ENCODE results near the gene TTC23. TPM values are rescaled to one million over a fixed set of nuclear protein-coding genes. Genes with fewer than 3 reads are reported as not detected.
A peak's percentile ranks its signal among the peaks of the same experiment; 100 is the strongest.

TTC23 gene
- 17.5 TPM for polyA plus RNA-seq (2013, experiment 1 of 2)
- 17.1 TPM for polyA plus RNA-seq (2013, experiment 2 of 2)

DNA sequence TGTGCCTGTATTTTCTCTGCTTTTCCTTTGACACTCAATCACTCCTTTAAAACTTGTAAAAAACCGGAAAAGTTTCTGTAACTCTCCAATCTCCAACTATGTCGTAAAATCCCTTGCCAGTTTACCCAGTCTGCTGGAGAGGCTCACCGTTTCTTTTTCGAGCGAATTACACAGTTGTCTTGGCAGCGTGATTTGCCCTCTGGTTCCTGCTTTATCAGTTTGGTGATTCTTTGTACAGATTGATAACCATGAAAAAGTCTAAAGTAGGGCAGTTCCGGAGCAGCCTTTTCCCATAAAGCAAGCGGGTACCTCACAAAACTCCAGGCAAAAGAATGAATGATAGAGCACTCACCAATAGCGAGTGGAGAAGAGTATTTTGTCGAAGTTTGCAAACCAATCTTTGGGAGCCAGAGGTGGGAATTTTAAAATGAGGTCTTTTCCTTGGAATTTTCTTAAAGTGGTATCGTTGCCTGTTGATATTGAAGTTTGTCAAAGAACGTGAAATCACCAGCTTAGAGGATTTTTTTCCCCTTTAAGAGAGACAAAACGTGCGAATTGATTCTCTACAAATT is at the start of gene TTC23:
Gene TTC23, minus strand, starts transcription at position 312 of the 572 bp plus-strand sequence. CDS start 20,869 bp downstream, outside the sequence.
- Histone ChIP-seq H2BK5ac (ENCODE audit: low read depth, low read length, poor library complexity, severe bottlenecking) (peak within 1 kb of the TSS; percentile 44), H2AFZ (ENCODE audit: low read depth, low read length) (peak within 1 kb of the TSS; percentile 60), H3K4me1 (ENCODE audit: control insufficient read depth, insufficient read depth, low read depth, low read length) (peaks cover 5% of the 10 kb centered on the region), H3K9me3 (ENCODE audit: control insufficient read depth, low read length) (no peaks in the 10 kb centered on the region), H3K27me3 (ENCODE audit: control insufficient read depth in 1 of 2, insufficient read depth in 1 of 2, low read length in 2 of 2) (no peaks in the 10 kb centered on the region), H2BK120ac (ENCODE audit: low read depth, low read length) (no peak within 1 kb of the TSS), H3K36me3 (ENCODE audit: control insufficient read depth in 1 of 2, insufficient read depth in 2 of 2, low read depth in 1 of 2, low read length in 2 of 2) (peaks cover 0 to 7% of the 10 kb centered on the region in 2 experiments), H2BK15ac (ENCODE audit: low read depth, poor library complexity, severe bottlenecking) (peak within 1 kb of the TSS; percentile 52), H3K4me3 (ENCODE audit: insufficient read depth in 1 of 2, low read depth in 1 of 2, low read length in 2 of 2) (peak within 1 kb of the TSS; percentile 53 to 94), H3K27ac (ENCODE audit: low read length, poor library complexity, severe bottlenecking) (peak within 1 kb of the TSS; percentile 95), H4K91ac (ENCODE audit: low read length) (no peak within 1 kb of the TSS), H3K4me2 (ENCODE audit: low read length, poor library complexity, severe bottlenecking) (peak within 1 kb of the TSS; percentile 74), H2BK12ac (ENCODE audit: low read length in 2 of 2) (no peak within 1 kb of the TSS), H3K14ac (ENCODE audit: low read length in 2 of 2) (no peak within 1 kb of the TSS), H3K18ac (ENCODE audit: low read depth in 1 of 2, low read length in 2 of 2) (peak within 1 kb of the TSS; percentile 73 to 92), H3K4ac (ENCODE audit: low read depth in 1 of 2, low read length in 2 of 2) (no peak within 1 kb of the TSS), H3K23ac (ENCODE audit: low read length in 2 of 2) (no peak within 1 kb of the TSS), H2AK5ac (ENCODE audit: low read length, severe bottlenecking) (no peak within 1 kb of the TSS), H3K9ac (ENCODE audit: low read length) (peak within 1 kb of the TSS; percentile 96), H3K79me1 (replicated peaks; ENCODE audit: low read length, poor library complexity, severe bottlenecking) (peaks cover 16% of the 10 kb centered on the region), H4K8ac (ENCODE audit: low read length) (no peak within 1 kb of the TSS)
- peak; percentile 93 for DNase-seq
- WGBS = 0% methylated on average over 12 of the region's 14 CpGs

- no peak overlapping the region for H3K4me3 ChIP-seq (ENCODE audit: insufficient read depth in 1 of 2, low read depth in 1 of 2, low read length in 2 of 2)
- H3K4me2 ChIP-seq (ENCODE audit: low read length, poor library complexity, severe bottlenecking) = no peak overlapping the region
- no peak overlapping the region for H2AK5ac ChIP-seq (ENCODE audit: low read length, severe bottlenecking)
- no peak overlapping the region for H2BK12ac ChIP-seq (ENCODE audit: low read length in 2 of 2)
- no peak overlapping the region for H3K9ac ChIP-seq (ENCODE audit: low read length)
- no peak overlapping the region for H2BK120ac ChIP-seq (ENCODE audit: low read depth, low read length)
- 98% methylated on average over 2 of the region's 2 CpGs for WGBS
- no peaks in the 10 kb centered on the region for H3K27me3 ChIP-seq (ENCODE audit: control insufficient read depth in 1 of 2, insufficient read depth in 1 of 2, low read length in 2 of 2)
- no peak for DNase-seq
- peaks cover 1% of the 10 kb centered on the region for H3K4me1 ChIP-seq (ENCODE audit: control insufficient read depth, insufficient read depth, low read depth, low read length)
- peaks cover 5% of the 10 kb centered on the region for H3K79me1 ChIP-seq (replicated peaks; ENCODE audit: low read length, poor library complexity, severe bottlenecking)
- no peak overlapping the region for H2BK5ac ChIP-seq (ENCODE audit: low read depth, low read length, poor library complexity, severe bottlenecking)
- peaks cover 13% of the 10 kb centered on the region for H3K9me3 ChIP-seq (ENCODE audit: control insufficient read depth, low read length)
- no peak overlapping the region for H2AFZ ChIP-seq (ENCODE audit: low read depth, low read length)
- no peak overlapping the region for H3K27ac ChIP-seq (ENCODE audit: low read length, poor library complexity, severe bottlenecking)
- no peak overlapping the region for H4K91ac ChIP-seq (ENCODE audit: low read length)
- peak overlapping the region in 1 of 2 experiments; percentile 61 for H3K18ac ChIP-seq (ENCODE audit: low read depth in 1 of 2, low read length in 2 of 2)
- H3K23ac ChIP-seq (ENCODE audit: low read length in 2 of 2) = no peak overlapping the region
- H4K8ac ChIP-seq (ENCODE audit: low read length) = no peak overlapping the region
- H3K4ac ChIP-seq (ENCODE audit: low read depth in 1 of 2, low read length in 2 of 2) = no peak overlapping the region
- no peak overlapping the region for H3K14ac ChIP-seq (ENCODE audit: low read length in 2 of 2)
- peaks cover 4 to 29% of the 10 kb centered on the region in 2 experiments for H3K36me3 ChIP-seq (ENCODE audit: control insufficient read depth in 1 of 2, insufficient read depth in 2 of 2, low read depth in 1 of 2, low read length in 2 of 2)
- no peak overlapping the region for H2BK15ac ChIP-seq (ENCODE audit: low read depth, poor library complexity, severe bottlenecking)
Measured at GRCh38 chr15:99296386-99296785, 47.0 kb upstream of the TTC23 start.

DNA sequence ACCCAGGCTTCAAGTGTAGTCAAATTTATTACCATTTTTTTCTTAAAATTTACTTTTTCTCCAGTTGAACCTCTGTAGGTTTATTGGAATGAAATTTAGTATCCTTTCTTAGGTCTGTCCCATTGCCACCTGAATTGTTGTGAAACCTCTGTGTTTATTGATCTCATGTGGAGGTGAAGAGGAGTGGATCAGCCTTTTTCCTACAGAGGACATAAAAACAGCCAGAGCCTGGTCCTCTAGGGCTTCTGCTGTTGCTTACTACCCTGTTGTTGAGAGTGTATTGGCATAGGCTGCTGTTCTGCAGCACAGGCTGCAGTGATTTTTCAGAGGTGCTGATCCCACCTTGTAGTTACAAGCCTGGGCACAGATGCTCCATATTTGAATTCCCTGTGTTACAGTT is 46.5 kb upstream of the TTC23 start:
- no peak overlapping the region for H3K4me2 ChIP-seq (ENCODE audit: low read length, poor library complexity, severe bottlenecking)
- H3K4me3 ChIP-seq (ENCODE audit: insufficient read depth in 1 of 2, low read depth in 1 of 2, low read length in 2 of 2) = no peak overlapping the region
- H3K9ac ChIP-seq (ENCODE audit: low read length) = no peak overlapping the region
- no peak overlapping the region for H3K23ac ChIP-seq (ENCODE audit: low read length in 2 of 2)
- DNase-seq = no peak
- H2AK5ac ChIP-seq (ENCODE audit: low read length, severe bottlenecking) = peak overlapping the region; percentile 32
- peaks cover 4 to 35% of the 10 kb centered on the region in 2 experiments for H3K36me3 ChIP-seq (ENCODE audit: control insufficient read depth in 1 of 2, insufficient read depth in 2 of 2, low read depth in 1 of 2, low read length in 2 of 2)
- no peak overlapping the region for H3K27ac ChIP-seq (ENCODE audit: low read length, poor library complexity, severe bottlenecking)
- H3K27me3 ChIP-seq (ENCODE audit: control insufficient read depth in 1 of 2, insufficient read depth in 1 of 2, low read length in 2 of 2) = no peaks in the 10 kb centered on the region
- H3K9me3 ChIP-seq (ENCODE audit: control insufficient read depth, low read length) = peaks cover 13% of the 10 kb centered on the region
- H3K18ac ChIP-seq (ENCODE audit: low read depth in 1 of 2, low read length in 2 of 2) = peak overlapping the region in 1 of 2 experiments; percentile 61
- H3K4me1 ChIP-seq (ENCODE audit: control insufficient read depth, insufficient read depth, low read depth, low read length) = peaks cover 1% of the 10 kb centered on the region
- no peak overlapping the region for H2BK5ac ChIP-seq (ENCODE audit: low read depth, low read length, poor library complexity, severe bottlenecking)
- no peak overlapping the region for H2BK12ac ChIP-seq (ENCODE audit: low read length in 2 of 2)
- H3K79me1 ChIP-seq (replicated peaks; ENCODE audit: low read length, poor library complexity, severe bottlenecking) = peaks cover 5% of the 10 kb centered on the region
- no peak overlapping the region for H3K4ac ChIP-seq (ENCODE audit: low read depth in 1 of 2, low read length in 2 of 2)
- no peak overlapping the region for H4K8ac ChIP-seq (ENCODE audit: low read length)
- peak overlapping the region; percentile 39 for H4K91ac ChIP-seq (ENCODE audit: low read length)
- H2AFZ ChIP-seq (ENCODE audit: low read depth, low read length) = no peak overlapping the region
- H2BK15ac ChIP-seq (ENCODE audit: low read depth, poor library complexity, severe bottlenecking) = no peak overlapping the region
- no peak overlapping the region for H2BK120ac ChIP-seq (ENCODE audit: low read depth, low read length)
- no peak overlapping the region for H3K14ac ChIP-seq (ENCODE audit: low read length in 2 of 2)

- H2AFZ ChIP-seq (ENCODE audit: low read depth, low read length) = no peak overlapping the region
Measured at GRCh38 chr15:99291643-99292042, 42.3 kb upstream of the TTC23 start.

More at GRCh38 chr15:99291643-99292042, 42.3 kb upstream of the TTC23 start:
- Histone ChIP-seq H3K27me3 (ENCODE audit: control insufficient read depth in 1 of 2, insufficient read depth in 1 of 2, low read length in 2 of 2) (no peaks in the 10 kb centered on the region), H3K18ac (ENCODE audit: low read depth in 1 of 2, low read length in 2 of 2) (no peak overlapping the region), H3K36me3 (ENCODE audit: control insufficient read depth in 1 of 2, insufficient read depth in 2 of 2, low read depth in 1 of 2, low read length in 2 of 2) (peaks cover 4 to 44% of the 10 kb centered on the region in 2 experiments), H3K4me2 (ENCODE audit: low read length, poor library complexity, severe bottlenecking) (no peak overlapping the region), H3K4me3 (ENCODE audit: insufficient read depth in 1 of 2, low read depth in 1 of 2, low read length in 2 of 2) (no peak overlapping the region), H3K27ac (ENCODE audit: low read length, poor library complexity, severe bottlenecking) (no peak overlapping the region), H3K9ac (ENCODE audit: low read length) (no peak overlapping the region), H3K79me1 (replicated peaks; ENCODE audit: low read length, poor library complexity, severe bottlenecking) (peaks cover 6% of the 10 kb centered on the region), H2BK5ac (ENCODE audit: low read depth, low read length, poor library complexity, severe bottlenecking) (no peak overlapping the region), H2BK15ac (ENCODE audit: low read depth, poor library complexity, severe bottlenecking) (no peak overlapping the region), H2AK5ac (ENCODE audit: low read length, severe bottlenecking) (no peak overlapping the region), H3K4me1 (ENCODE audit: control insufficient read depth, insufficient read depth, low read depth, low read length) (peaks cover 1% of the 10 kb centered on the region), H3K23ac (ENCODE audit: low read length in 2 of 2) (no peak overlapping the region), H2BK120ac (ENCODE audit: low read depth, low read length) (no peak overlapping the region), H4K8ac (ENCODE audit: low read length) (no peak overlapping the region), H4K91ac (ENCODE audit: low read length) (no peak overlapping the region), H3K4ac (ENCODE audit: low read depth in 1 of 2, low read length in 2 of 2) (no peak overlapping the region), H3K14ac (ENCODE audit: low read length in 2 of 2) (no peak overlapping the region), H3K9me3 (ENCODE audit: control insufficient read depth, low read length) (peaks cover 13% of the 10 kb centered on the region), H2BK12ac (ENCODE audit: low read length in 2 of 2) (no peak overlapping the region)
- DNase-seq = no peak
